OCI-M1 (cell line): Measurements from ENCODE around the gene CMTM6.
"Not testable (repeated sequence)": the region's sequence is repeated elsewhere in the genome, so short reads cannot be mapped to it uniquely, and the experiment has no call there.

Experiments used
- DNase-seq: peaks from one replicate; lab custom pipeline; 2025; lab: John Stamatoyannopoulos, UW

Gene CMTM6

GRCh38 chr3:32499585-32499984, 3.1 kb downstream of the CMTM6 start:
- DNase-seq, result peak; percentile 27

- DNase-seq, result no peak
These were observed 3.7 kb downstream of the CMTM6 start for GRCh38 chr3:32498992-32499391.

GRCh38 chr3:32498252-32498651, 4.4 kb downstream of the CMTM6 start:
- no peak for DNase-seq

GRCh38 chr3:32495609-32496008, 7.0 kb downstream of the CMTM6 start:
- no peak for DNase-seq

GRCh38 chr3:32495085-32495484, 7.6 kb downstream of the CMTM6 start:
- no peak for DNase-seq

- DNase-seq, result peak; percentile 9
These were observed 8.9 kb downstream of the CMTM6 start for GRCh38 chr3:32493437-32494414.

GRCh38 chr3:32492684-32493436, 9.8 kb downstream of the CMTM6 start:
- no peak for DNase-seq

- no peak for DNase-seq
These were observed 14.1 kb downstream of the CMTM6 start for GRCh38 chr3:32488474-32489008.

- DNase-seq, result no peak
These were observed 14.7 kb downstream of the CMTM6 start for GRCh38 chr3:32487781-32488473.

- peak; percentile 76 for DNase-seq
These were observed 18.2 kb downstream of the CMTM6 start for GRCh38 chr3:32484436-32484835.

- DNase-seq, result no peak
These were observed 18.9 kb downstream of the CMTM6 start for GRCh38 chr3:32483772-32484171.

GRCh38 chr3:32482693-32483092, 20.0 kb downstream of the CMTM6 start:
- DNase-seq, result peak; percentile 49

- DNase-seq, result peak; percentile 57
These were observed 20.6 kb downstream of the CMTM6 start for GRCh38 chr3:32481791-32482631.

- DNase-seq, result no peak
These were observed 22.0 kb downstream of the CMTM6 start for GRCh38 chr3:32480604-32481003.

GRCh38 chr3:32474201-32474600, 28.5 kb downstream of the CMTM6 start:
- no peak for DNase-seq

- DNase-seq, result not testable (repeated sequence)
These were observed 30.5 kb downstream of the CMTM6 start for GRCh38 chr3:32472151-32472550.

GRCh38 chr3:32471246-32471645, 31.4 kb downstream of the CMTM6 start:
- no peak for DNase-seq

GRCh38 chr3:32470362-32470761, 32.3 kb downstream of the CMTM6 start:
- DNase-seq, result no peak

GRCh38 chr3:32469151-32469874, 33.3 kb downstream of the CMTM6 start:
- DNase-seq, result no peak

- DNase-seq, result peak; percentile 78
These were observed 35.1 kb downstream of the CMTM6 start for GRCh38 chr3:32467333-32468070.
